HG03457 (cell line): ENCODE measurements around the gene HLA-C.
A peak's percentile ranks its signal among the peaks of the same experiment; 100 is the strongest.
"Not testable (repeated sequence)": the region's sequence is repeated elsewhere in the genome, so short reads cannot be mapped to it uniquely, and the experiment has no call there.

Experiments
- ATAC-seq: cut with Tn5 transposase; IDR thresholded peaks from one replicate; pipeline ENCODE4 v1.9.1; 2021; ENCODE audit warnings: moderate number of reproducible peaks; ENCODE audit not compliant: unreplicated experiment

The HLA-C gene

GRCh38 chr6:31271641-31272357 lies at the start of gene HLA-C:
HLA-C (minus strand) TSS chr6:31272092; CDS start chr6:31272071, 21 bp downstream.
- ATAC-seq = peak; percentile 60

- ATAC-seq = no peak
These were observed 49.3 kb upstream of the HLA-C start for GRCh38 chr6:31321005-31321707.

DNA sequence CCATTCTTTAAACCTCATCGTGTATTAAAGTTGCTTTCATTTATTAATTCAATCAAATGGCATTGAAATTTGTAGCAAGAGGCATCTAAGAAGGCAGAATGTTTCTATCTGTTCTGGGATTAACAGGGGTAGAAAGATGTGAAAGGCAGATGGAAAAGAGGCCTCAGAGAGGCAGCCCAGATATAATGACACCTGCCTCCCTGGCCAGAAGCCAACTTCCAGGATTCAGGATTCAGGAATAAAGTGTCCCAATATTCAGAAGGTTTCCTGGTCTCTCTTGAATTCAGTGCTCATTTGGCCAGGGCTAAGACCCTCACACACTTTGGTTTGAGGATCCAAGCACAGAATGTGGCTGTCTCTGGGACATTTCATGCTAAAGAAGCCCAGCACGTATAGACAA lies 45.1 kb upstream of the HLA-C start:
- ATAC-seq = no peak

DNA sequence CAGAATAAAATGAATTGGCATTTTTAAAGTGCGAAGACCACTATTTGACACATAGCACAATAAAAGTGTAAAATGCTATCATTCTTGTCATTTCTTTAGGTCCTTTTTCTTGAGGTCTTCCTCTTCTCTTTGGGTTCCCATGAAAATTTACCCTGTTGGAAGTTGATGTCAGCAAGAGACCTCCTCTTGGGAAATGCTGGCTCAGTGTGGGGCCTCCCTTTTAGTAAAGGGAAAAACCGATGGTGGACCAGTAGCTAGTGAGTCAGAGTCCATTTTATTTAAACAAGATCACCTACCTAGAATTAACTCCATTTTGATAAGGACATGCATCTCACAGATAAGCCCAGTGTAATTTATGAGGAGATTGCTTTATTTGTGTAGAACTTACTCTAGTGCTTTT lies 37.7 kb upstream of the HLA-C start:
- no peak for ATAC-seq

DNA sequence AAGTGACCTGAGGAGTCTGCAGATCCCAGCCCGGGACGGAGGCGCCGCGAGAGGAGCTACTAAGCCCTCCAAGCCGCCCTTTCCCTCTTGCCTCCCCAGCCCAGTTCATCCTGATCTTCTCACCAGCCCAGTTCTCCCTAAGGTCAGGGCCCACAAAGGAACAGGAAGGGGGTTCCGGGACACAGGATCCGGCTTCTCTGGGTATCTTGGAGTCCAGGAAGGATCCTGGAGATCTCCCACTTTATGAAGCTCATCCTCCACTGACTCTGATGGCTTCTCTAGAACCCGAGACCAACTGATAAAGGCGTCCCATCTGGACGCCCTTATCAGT lies 36.9 kb upstream of the HLA-C start:
- ATAC-seq = no peak

DNA sequence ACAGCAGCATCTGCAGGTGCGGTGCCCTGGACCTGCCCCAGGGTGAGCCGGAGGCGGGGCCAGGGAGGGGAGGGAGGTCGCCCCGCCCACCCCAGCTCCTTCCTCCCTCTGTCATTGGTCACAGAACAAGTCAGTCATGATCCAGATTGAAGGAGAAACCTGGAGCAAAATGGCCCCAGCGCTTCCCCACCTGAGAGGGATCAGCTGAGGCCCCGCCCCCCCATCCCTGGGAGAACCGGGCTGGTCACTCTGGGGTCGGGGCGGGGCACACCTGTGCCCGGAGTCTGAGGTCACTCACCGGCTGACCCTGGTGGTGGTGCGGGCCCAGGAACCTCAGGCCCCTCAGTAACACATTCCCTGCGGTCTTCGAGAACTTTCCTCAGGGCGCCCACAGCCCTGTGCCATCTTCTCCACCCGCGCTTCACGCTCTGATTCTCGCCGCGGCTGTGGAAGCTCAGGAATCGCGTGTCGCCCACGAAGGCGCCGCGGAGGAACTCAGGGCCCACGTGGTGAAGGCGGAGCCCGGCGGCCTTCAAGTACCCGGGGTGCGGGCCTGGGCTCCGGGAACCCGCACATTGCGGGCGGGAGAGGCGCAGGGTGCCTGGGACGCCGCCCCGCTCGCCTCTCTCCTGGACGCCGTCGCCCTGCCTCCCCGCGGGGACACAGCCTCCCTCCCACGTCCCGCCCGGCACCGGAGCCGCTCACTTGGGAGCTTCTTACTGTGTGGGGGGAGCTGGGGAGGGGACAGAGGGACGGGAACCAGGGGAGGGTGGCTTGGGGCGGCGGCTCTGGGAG lies 36.4 kb upstream of the HLA-C start:
- ATAC-seq = no peak

DNA sequence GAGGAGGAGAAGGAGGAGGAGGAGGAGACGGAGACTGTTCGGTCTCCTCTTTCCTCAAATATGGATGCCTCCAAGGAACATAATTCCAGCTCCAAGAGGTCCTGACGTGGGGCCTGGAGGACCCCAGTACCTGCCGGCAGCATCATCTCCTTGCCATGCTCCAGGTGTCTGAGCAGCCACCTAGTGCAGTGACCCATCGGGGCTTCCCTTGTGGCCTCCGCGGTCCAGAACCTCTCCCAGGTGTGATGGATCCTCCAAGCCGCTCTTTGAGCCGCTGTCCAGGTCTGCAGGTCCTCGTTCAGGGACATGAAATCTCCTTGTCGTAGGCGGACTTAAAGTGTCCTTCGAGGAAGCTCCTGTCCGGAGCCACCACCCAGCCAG lies 35.8 kb upstream of the HLA-C start:
- no peak for ATAC-seq

GRCh38 chr6:31305703-31306219 lies 33.9 kb upstream of the HLA-C start:
- no peak for ATAC-seq

DNA sequence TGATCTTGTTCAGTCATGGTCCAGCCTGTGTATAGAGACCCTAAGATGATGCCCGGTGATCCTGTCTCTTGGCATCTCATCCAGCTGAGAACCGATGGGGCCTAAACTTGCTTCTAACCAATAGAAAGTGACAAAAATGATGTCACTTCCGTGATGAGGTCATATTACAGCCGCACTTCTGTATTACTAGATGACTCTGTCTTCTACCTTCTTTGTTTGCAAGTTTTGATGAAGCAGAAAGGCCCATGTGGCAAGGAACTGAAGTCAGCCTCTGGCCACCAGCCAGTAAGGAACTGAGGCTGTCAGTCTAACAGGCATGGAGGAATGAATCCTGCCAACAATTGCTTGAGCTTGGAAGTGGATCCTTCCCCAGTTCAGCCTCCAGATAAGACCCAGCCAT lies 32.8 kb upstream of the HLA-C start:
- no peak for ATAC-seq

- no peak for ATAC-seq
These were observed 28.9 kb upstream of the HLA-C start for GRCh38 chr6:31300797-31301196.

GRCh38 chr6:31299947-31300346 lies 28.1 kb upstream of the HLA-C start:
- ATAC-seq = no peak

- ATAC-seq = no peak
These were observed 27.6 kb upstream of the HLA-C start for GRCh38 chr6:31299511-31299910.

GRCh38 chr6:31294056-31294455 lies 22.2 kb upstream of the HLA-C start:
- no peak for ATAC-seq

- ATAC-seq = no peak
These were observed 21.5 kb upstream of the HLA-C start for GRCh38 chr6:31293343-31293742.

- no peak for ATAC-seq
These were observed 17.9 kb upstream of the HLA-C start for GRCh38 chr6:31289788-31290187.

DNA sequence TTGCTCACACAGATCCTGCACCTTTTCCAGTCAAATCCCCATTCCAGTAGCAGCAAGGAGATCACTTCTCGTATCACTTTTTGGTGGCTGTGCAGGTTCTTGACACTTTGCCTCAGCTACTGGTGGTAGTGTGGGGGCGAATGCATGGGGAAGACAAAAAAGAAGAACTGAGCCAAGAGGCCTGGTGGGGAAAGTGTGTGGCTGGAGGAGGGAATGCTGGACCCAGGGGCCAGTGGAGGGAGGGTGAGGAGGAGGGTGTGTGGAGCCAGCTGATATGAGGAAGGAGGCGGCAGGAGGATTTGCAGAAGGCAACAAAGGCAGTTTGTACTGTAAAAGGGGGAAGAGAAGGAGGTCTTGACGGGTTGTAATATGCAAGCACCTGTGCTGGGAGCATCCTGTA lies 15.7 kb upstream of the HLA-C start:
- no peak for ATAC-seq

DNA sequence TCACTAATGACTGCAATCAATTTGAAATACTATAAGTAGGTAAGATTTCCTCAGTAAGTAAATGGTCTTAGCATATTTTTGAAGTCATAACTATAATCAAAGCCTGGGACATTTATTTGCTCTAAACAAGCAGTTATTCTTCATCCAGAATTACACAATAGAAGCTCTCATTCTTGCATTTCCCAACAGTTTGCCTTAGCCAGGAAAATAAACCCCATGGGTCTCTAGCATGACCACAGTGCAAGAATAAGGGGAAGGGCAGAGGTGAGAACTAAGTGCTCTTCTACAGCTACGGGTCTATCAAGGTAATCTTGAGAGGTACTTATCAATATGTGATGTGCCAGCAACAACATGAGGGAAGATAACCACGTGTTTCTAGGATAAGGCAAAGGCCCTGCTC lies 14.1 kb upstream of the HLA-C start:
- no peak for ATAC-seq

DNA sequence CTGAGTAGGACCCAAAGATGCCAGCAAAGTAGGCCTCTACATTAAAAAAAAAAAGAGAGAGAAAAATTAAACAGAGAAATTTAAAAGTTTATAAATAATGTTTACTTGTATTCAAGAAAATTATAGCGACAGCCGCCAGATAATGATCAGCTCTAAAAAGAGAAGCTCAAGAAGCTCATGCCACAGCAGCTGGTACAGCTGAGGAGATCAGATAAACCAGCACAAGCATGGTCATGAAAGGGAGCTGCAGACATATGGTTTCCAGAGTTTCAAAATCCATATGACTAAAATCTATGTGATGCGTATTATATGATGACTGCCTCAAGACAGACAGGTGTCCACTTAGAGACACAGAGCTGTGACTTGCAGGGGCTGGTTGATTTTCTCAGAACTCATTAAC lies 13.6 kb upstream of the HLA-C start:
- ATAC-seq = no peak

- not testable (repeated sequence) for ATAC-seq
These were observed 7.8 kb upstream of the HLA-C start for GRCh38 chr6:31279647-31280046.

DNA sequence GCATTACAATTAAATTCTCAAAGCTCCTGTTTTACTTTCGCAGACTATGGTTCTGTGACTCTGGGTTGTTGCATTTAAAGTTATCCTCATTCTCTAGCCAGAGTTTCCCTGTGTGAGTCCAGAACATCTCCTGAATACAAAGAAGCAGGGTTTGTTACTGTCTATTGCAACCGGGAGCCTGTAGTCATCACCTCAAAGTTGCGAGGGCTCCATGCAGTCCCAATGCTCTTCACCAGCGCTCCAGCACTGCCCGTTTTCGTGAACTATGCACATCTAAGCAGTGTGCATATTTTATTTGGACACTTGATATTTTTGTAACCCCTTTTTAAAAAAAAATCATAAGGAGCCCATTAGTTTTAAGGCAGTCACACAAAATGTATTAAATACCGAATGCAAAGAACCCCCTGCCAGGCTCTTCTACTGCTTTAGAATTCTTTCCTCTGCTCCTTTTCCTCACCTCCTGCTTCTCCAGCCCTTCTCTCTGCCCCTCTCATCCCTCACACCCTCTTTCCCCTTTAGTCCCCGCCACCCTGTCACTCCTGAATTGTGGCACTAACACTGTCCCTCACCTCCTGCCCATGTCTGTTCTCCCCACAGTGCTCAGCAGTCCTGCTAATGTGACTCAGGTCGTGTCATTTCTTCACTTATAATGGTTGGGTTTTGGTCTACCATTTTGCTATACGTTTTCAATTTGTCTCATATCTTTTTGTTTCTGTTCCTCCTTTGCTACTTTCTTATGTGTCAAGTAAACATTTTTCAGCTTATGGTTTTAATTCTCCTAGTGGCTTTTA lies 1.1 kb upstream of the HLA-C start:
- ATAC-seq = no peak

GRCh38 chr6:31272436-31272835 lies 544 bp upstream of the HLA-C start:
- no peak for ATAC-seq
